GM12873 (cell line): ENCODE measurements around the gene FILIP1.

ENCODE experiments used
- TF ChIP-seq, protein P1 (sequence below): IDR thresholded peaks from 2 replicates; pipeline ENCODE4 v1.5.1; 2012; ENCODE audit warnings: low read depth, mild to moderate bottlenecking, moderate library complexity, low read length, control low read depth; ENCODE audit not compliant: insufficient read depth; ENCODE audit errors: missing control alignments

FILIP1 gene

DNA sequence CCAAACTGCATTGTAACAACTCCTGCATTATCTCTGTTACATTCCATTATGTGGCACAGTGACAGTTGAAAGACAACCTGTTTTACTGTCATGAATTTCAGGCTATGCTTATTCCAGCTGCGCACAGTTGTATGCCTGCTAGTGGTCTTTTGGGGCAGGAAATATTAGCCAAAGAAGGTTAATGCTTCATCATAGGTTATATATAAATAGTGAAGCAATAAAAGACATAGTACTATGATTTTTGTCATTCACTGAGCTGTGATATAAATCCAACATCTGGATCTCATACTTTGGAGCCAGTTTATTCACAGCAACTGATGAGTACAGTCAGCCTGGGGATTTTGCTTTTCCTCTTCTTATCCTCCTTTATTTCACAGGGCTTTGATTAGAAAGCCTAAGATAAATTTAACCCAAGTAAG lies 55.6 kb downstream of the FILIP1 start:
- TF ChIP-seq, protein P1, sequence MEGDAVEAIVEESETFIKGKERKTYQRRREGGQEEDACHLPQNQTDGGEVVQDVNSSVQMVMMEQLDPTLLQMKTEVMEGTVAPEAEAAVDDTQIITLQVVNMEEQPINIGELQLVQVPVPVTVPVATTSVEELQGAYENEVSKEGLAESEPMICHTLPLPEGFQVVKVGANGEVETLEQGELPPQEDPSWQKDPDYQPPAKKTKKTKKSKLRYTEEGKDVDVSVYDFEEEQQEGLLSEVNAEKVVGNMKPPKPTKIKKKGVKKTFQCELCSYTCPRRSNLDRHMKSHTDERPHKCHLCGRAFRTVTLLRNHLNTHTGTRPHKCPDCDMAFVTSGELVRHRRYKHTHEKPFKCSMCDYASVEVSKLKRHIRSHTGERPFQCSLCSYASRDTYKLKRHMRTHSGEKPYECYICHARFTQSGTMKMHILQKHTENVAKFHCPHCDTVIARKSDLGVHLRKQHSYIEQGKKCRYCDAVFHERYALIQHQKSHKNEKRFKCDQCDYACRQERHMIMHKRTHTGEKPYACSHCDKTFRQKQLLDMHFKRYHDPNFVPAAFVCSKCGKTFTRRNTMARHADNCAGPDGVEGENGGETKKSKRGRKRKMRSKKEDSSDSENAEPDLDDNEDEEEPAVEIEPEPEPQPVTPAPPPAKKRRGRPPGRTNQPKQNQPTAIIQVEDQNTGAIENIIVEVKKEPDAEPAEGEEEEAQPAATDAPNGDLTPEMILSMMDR = no peak

DNA sequence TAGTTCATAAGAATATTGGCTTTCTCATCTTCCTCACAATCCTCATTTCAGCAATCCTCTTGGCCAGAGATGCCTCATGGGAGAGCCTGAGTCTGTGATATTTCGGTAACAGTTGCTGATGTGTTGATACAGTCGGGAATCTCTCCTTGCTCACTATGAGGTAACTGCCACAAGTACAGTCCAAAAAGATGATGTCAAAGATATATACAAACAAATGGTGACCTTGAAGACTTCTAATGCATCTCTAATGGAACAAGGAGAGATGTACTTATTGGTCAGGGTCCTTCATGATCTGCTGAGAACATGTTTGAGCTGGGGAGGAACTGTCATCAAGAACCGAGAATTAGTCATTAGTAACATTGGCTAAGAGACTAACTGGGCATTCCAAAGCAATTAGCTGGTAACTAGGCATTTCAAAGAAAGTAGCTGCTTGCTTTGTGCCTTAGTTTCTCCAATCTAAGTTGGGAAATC lies 56.1 kb downstream of the FILIP1 start:
- TF ChIP-seq, protein P1 = no peak

DNA sequence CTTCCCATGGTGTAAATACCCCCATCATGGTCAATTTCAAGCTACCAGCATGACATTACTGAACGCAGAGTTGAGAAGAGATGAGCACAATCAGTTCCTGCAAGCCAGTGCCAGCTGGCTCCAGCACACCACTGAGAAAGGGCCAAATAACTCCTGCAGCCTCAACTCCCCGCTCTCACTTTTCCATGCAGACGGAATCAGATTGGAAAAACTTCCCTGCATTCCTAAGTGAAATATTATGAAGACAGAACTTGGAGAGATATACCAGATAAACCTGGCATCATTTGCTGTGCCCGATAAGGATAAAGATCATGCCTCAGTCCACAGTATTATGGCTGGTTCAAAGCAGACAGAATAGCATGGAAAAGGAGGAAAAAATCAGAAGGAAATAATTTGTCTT lies 56.7 kb downstream of the FILIP1 start:
- TF ChIP-seq, protein P1 = no peak

DNA sequence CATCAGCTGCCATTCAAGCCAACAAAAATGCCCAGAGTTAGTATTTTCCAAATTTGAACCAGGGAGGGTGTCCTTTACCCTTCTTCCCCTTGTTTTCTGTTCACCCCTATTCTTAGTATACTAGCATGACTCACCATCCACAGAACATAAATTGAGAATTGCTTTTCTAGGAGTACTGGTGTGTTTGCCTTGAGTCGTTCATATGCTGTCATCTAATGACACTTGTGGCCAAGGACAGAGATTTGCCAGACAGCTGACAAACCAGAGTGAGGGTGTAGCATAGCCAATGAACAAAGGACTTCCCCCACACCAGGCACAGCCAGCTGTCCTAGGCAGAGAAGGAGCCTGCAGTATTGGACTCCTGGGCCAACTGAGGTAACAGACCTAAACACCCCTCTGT lies 62.2 kb downstream of the FILIP1 start:
- TF ChIP-seq, protein P1 = no peak

DNA sequence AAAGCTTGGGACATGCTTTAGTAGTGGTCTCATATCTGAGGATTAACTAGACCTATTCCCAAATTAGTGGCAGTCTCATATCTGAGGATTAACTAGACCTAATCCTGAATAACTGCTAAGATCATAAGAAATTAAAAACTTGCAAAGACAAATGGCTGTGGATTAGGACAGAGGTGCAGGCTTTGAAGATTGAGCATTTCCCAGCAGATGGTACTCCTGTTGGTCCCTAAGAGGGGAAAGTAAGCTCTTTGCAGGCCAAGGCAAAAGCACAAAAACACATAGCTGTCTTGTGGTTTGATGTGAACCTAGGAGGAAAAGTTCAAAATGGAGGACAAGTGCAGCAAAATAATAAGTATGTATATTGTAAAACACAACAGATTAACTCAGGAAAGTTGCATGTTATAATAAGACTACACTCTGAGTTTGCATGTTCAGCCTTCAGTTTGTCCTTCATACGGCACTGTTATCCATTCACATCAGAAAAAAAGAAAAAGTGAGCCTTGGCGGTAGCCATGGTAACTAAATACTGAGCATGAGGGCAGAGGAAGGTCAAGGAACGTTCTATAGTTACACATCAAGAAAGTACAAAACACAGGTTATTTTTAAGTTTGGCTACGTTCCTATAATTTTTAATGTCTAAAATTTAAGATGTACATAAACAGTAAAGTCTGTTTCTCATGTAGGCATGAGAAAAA lies 62.8 kb downstream of the FILIP1 start:
- TF ChIP-seq, protein P1 = no peak

DNA sequence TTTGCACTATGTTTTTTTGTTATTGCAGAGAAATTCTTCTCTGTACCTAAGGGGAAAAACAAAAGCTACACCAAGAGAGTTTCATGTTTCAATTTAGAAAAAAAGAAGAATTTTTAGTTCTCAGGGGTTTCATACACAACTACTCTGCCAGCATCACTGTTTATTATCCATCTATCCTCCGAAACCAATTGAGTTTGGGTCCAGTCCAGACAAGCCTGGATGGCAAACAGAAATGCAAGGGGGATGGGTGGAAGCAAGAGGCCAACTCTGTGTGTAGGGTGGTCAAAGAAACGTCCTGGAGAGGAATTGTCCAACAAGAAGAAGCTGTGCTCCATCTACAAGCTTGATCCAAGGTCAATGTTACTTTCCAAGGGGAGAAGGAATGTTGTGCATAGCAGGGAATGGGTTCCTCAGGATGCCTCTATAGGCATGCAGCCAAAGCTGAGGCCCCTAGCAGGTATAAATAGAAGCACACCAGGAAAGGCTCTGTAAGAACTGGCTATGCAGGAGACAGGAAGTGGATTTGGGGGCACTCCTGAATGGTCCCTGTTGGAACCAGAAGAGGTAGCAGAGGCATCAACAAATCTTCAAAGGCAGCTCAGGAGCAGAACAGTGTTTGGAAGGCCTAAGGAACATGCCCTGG lies 64.4 kb downstream of the FILIP1 start:
- TF ChIP-seq, protein P1 = no peak

DNA sequence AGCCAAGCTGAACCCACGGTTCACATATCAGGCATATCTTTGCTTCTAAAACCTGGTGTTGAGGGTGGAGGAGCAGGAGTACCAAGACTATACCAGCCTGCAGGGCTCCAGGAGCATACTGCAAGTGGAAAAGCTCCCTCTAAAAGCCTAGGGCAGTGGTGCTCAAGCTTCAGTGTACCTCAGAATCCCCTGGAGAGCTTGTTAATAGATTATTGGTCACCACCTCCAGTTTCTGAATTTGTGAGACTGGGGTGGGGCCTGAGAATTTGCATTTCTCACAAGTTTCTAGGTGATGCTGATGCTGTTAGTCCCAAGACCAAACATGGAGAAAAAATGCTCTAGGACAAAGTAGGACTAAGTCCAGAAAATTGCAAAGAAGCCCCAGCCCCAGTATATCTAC lies 65.4 kb downstream of the FILIP1 start:
- TF ChIP-seq, protein P1 = no peak
